Stomach smooth muscle (tissue), 2 donors: ENCODE results near the gene COL4A2.

Experiments
- H3K27ac ChIP-seq: one replicate; pipeline ENCODE4 v1.7.0; 2013; ENCODE audit warnings: mild to moderate bottlenecking, low read length, inconsistent platforms
- H3K27me3 ChIP-seq, 2 donors: one replicate each; pipeline ENCODE4 v1.7.0; 2013; ENCODE audit warnings: low read length in 2 of 2; ENCODE audit not compliant: insufficient read depth in 2 of 2, control insufficient read depth in 1 of 2
- H3K36me3 ChIP-seq, 2 donors: one replicate each; pipeline ENCODE4 v1.7.0; 2013; ENCODE audit warnings: low read length in 2 of 2; ENCODE audit not compliant: control insufficient read depth in 2 of 2, insufficient read depth in 2 of 2
- H3K4me1 ChIP-seq: one replicate; pipeline ENCODE4 v1.7.0; 2013; ENCODE audit warnings: low read length; ENCODE audit not compliant: control insufficient read depth, insufficient read depth
- H3K4me3 ChIP-seq, 2 donors: one replicate each; pipeline ENCODE4 v1.7.0; 2013; ENCODE audit warnings: low read length in 2 of 2
- H3K9ac ChIP-seq, 2 donors: one replicate each; pipeline ENCODE4 v1.7.0; 2013; ENCODE audit warnings: low read length in 2 of 2, mild to moderate bottlenecking in 1 of 2
- H3K9me3 ChIP-seq, 2 donors: one replicate each; pipeline ENCODE4 v1.7.0; 2013; ENCODE audit warnings: low read length in 2 of 2; ENCODE audit not compliant: control insufficient read depth in 2 of 2
- donor health status: healthy.
- donor health status: Pancreatic carcinoma.

Gene COL4A2

GRCh38 chr13:110347088-110347487, 40.0 kb downstream of the COL4A2 start:
- no peaks in the 10 kb centered on the region for H3K9me3 ChIP-seq
- H3K9ac ChIP-seq = peak overlapping the region; percentile 7 to 21

GRCh38 chr13:110347535-110348308, 40.6 kb downstream of the COL4A2 start:
- Histone ChIP-seq H3K9ac (peak overlapping the region; percentile 7 to 47), H3K36me3 (peaks cover 0 to 6% of the 10 kb centered on the region in 2 donors), H3K4me1 (peaks cover 70% of the 10 kb centered on the region), H3K4me3 (peak overlapping the region in 1 of 2 donors; percentile 15), H3K27me3 (no peaks in the 10 kb centered on the region), H3K9me3 (no peaks in the 10 kb centered on the region), H3K27ac (peak overlapping the region; percentile 100)

More at GRCh38 chr13:110347088-110347487, 40.0 kb downstream of the COL4A2 start:
- no peaks in the 10 kb centered on the region for H3K27me3 ChIP-seq
- peaks cover 0 to 6% of the 10 kb centered on the region in 2 donors for H3K36me3 ChIP-seq
- peak overlapping the region; percentile 100 for H3K27ac ChIP-seq
- H3K4me1 ChIP-seq = peaks cover 70% of the 10 kb centered on the region
- H3K4me3 ChIP-seq = no peak overlapping the region

DNA sequence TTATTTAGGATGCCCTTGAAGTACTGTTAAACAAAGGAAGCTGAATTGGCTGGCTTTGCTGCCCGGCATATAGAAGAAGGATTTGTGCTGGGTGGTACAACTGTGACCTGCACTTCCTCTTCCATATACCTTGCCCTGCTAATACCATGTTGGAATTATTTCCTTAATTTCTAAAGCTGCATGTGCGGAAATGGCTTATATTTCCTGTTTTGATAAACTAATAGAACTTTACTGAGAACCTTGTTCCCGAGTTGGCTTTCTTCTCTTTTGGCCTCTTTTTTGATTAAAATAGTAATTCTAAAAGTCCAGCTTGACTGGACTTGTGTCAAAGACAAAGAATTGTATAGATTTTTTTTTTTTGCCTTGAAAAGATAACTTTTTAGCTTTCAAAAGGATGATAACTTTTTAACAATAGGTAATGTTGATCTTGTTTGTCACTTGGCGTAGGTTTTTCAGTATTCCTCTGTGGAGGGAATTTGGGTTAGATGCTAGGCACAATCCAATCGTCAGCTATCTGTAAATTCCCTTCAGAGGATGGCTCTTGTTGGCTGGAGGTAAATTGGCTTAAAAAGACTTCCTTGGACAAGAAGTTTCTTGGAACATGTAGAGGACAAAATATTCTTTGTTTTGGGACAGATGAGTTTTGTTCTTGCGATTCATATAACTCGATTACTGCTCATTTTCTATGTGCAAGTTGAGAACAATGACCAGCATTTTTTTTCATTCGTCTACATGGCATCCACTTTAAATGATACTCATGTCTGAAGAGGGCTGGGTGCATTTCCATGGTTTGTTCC, 41.4 kb downstream of the COL4A2 start:
- H3K9ac ChIP-seq = no peak overlapping the region
- peak overlapping the region; percentile 100 for H3K27ac ChIP-seq
- H3K9me3 ChIP-seq = no peaks in the 10 kb centered on the region
- no peak overlapping the region for H3K4me3 ChIP-seq
- H3K27me3 ChIP-seq = no peaks in the 10 kb centered on the region
- peaks cover 0 to 6% of the 10 kb centered on the region in 2 donors for H3K36me3 ChIP-seq
- H3K4me1 ChIP-seq = peaks cover 70% of the 10 kb centered on the region

GRCh38 chr13:110349239-110349638, 42.2 kb downstream of the COL4A2 start:
- peaks cover 74% of the 10 kb centered on the region for H3K4me1 ChIP-seq
- H3K27ac ChIP-seq = peak overlapping the region; percentile 100
- no peaks in the 10 kb centered on the region for H3K27me3 ChIP-seq
- peaks cover 0 to 8% of the 10 kb centered on the region in 2 donors for H3K36me3 ChIP-seq
- no peak overlapping the region for H3K9ac ChIP-seq
- H3K4me3 ChIP-seq = no peak overlapping the region
- no peaks in the 10 kb centered on the region for H3K9me3 ChIP-seq

- Histone ChIP-seq H3K27ac (peak overlapping the region; percentile 100), H3K4me3 (no peak overlapping the region), H3K9ac (no peak overlapping the region), H3K36me3 (peaks cover 0 to 8% of the 10 kb centered on the region in 2 donors), H3K4me1 (peaks cover 80% of the 10 kb centered on the region), H3K9me3 (no peaks in the 10 kb centered on the region), H3K27me3 (no peaks in the 10 kb centered on the region)
Measured at GRCh38 chr13:110350049-110350448, 43.0 kb downstream of the COL4A2 start.

GRCh38 chr13:110350509-110350908, 43.4 kb downstream of the COL4A2 start:
- Histone ChIP-seq H3K9me3 (no peaks in the 10 kb centered on the region), H3K36me3 (peaks cover 0 to 8% of the 10 kb centered on the region in 2 donors), H3K9ac (no peak overlapping the region), H3K27me3 (no peaks in the 10 kb centered on the region), H3K27ac (peak overlapping the region; percentile 100), H3K4me3 (no peak overlapping the region), H3K4me1 (peaks cover 79% of the 10 kb centered on the region)

GRCh38 chr13:110351636-110352420, 44.7 kb downstream of the COL4A2 start:
- H3K9ac ChIP-seq = no peak overlapping the region
- H3K4me1 ChIP-seq = peaks cover 79% of the 10 kb centered on the region
- no peak overlapping the region for H3K4me3 ChIP-seq
- H3K9me3 ChIP-seq = no peaks in the 10 kb centered on the region
- peak overlapping the region; percentile 82 for H3K27ac ChIP-seq
- H3K27me3 ChIP-seq = no peaks in the 10 kb centered on the region
- H3K36me3 ChIP-seq = peaks cover 0 to 4% of the 10 kb centered on the region in 2 donors

GRCh38 chr13:110352735-110353134, 45.7 kb downstream of the COL4A2 start:
- H3K4me3 ChIP-seq = peak overlapping the region in 1 of 2 donors; percentile 15
- peaks cover 70% of the 10 kb centered on the region for H3K4me1 ChIP-seq
- H3K27ac ChIP-seq = peak overlapping the region; percentile 82
- H3K9ac ChIP-seq = no peak overlapping the region
- no peaks in the 10 kb centered on the region for H3K27me3 ChIP-seq
- peaks cover 6 to 9% of the 10 kb centered on the region in 2 donors for H3K36me3 ChIP-seq
- H3K9me3 ChIP-seq = no peaks in the 10 kb centered on the region

- peak overlapping the region; percentile 82 for H3K27ac ChIP-seq
- peak overlapping the region in 1 of 2 donors; percentile 21 for H3K9ac ChIP-seq
- peak overlapping the region in 1 of 2 donors; percentile 15 for H3K4me3 ChIP-seq
- H3K9me3 ChIP-seq = no peaks in the 10 kb centered on the region
- H3K4me1 ChIP-seq = peaks cover 65% of the 10 kb centered on the region
- H3K36me3 ChIP-seq = peaks cover 10 to 14% of the 10 kb centered on the region in 2 donors
- H3K27me3 ChIP-seq = no peaks in the 10 kb centered on the region
Measured at GRCh38 chr13:110353339-110353977, 46.4 kb downstream of the COL4A2 start.

GRCh38 chr13:110354123-110354627, 47.1 kb downstream of the COL4A2 start:
- no peaks in the 10 kb centered on the region for H3K27me3 ChIP-seq
- H3K27ac ChIP-seq = peak overlapping the region; percentile 82
- H3K4me1 ChIP-seq = peaks cover 66% of the 10 kb centered on the region
- H3K4me3 ChIP-seq = no peak overlapping the region
- no peaks in the 10 kb centered on the region for H3K9me3 ChIP-seq
- H3K9ac ChIP-seq = no peak overlapping the region
- peaks cover 16 to 17% of the 10 kb centered on the region in 2 donors for H3K36me3 ChIP-seq
